HG03159 (cell line): ENCODE results near the gene ARL13B.
"Not testable (repeated sequence)": the region's sequence is repeated elsewhere in the genome, so short reads cannot be mapped to it uniquely, and the experiment has no call there.

ENCODE experiments used
- ATAC-seq: cut with Tn5 transposase; IDR thresholded peaks from one replicate; pipeline ENCODE4 v1.9.1; 2021; ENCODE audit warnings: mild to moderate bottlenecking, moderate library complexity; ENCODE audit not compliant: unreplicated experiment

ARL13B gene

DNA sequence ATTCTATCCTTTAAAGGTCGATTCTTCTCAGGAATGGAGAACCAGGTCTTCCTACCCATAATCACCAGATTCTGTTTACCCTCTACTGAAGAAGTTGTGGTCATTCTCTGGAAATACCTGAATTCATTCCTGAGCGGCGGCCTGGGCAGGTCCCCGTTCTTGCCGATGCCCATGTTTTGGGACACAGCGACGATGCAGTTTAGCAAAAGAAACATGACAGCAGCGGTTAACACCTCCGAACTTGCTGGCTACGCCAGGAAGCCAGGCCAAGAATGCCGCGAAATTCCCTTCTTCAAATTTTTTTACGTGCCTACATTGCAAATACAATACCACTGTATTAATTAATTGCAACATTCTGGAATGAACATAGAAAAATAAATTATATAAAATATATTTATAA lies 81.3 kb downstream of the ARL13B start:
- no peak for ATAC-seq

DNA sequence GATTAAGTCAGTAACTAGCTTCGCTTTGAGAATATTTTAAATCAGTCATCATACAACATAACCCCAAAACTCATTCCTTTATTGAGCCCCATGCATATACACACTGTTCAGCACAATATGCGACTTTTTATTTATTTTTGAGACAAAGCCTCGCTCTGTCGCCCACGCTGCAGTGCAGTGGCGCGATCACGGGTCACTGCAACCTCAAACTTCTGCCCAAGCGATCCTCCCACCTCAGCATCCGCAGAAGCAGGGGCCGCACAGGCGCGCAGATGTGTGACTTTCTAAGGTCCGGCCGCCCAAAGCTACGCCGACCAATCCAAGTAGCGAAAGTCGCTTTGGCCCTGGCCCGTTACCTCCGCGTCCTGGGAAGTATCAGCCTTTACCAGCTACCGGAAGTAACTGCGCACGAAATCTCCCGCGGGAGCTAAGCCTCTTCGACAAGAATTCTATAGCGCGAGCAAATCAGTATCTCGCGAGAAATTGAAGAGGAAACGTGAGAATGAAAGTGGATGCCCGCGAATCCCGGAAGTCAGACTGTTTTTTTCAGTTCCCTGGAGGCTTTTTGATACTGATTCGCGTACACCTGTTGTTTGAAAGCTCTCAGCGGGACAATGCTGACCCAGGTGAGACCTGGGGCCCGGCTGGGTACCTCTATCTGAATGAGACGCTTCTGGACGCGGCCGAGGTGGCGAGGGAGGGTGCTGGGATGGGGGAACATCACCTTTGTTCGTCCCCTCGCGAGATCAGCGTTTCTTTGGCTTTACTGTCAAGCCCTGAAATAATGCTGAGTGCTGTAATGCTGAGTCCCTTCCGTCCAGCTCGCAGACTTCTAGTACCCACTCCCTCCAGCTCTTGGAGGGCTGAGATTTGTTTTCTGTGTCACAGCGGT lies 82.8 kb downstream of the ARL13B start, which contains the start of the genes DHFR2 and NSUN3:
Gene DHFR2, minus strand, starts transcription at position 404 of the 892 bp plus-strand sequence. CDS start 1,405 bp downstream, outside the sequence.
Gene NSUN3, plus strand, starts transcription at position 549 of the 892 bp plus-strand sequence. Its CDS starts 66 bp downstream, at position 615.
- ATAC-seq = peak; percentile 92

DNA sequence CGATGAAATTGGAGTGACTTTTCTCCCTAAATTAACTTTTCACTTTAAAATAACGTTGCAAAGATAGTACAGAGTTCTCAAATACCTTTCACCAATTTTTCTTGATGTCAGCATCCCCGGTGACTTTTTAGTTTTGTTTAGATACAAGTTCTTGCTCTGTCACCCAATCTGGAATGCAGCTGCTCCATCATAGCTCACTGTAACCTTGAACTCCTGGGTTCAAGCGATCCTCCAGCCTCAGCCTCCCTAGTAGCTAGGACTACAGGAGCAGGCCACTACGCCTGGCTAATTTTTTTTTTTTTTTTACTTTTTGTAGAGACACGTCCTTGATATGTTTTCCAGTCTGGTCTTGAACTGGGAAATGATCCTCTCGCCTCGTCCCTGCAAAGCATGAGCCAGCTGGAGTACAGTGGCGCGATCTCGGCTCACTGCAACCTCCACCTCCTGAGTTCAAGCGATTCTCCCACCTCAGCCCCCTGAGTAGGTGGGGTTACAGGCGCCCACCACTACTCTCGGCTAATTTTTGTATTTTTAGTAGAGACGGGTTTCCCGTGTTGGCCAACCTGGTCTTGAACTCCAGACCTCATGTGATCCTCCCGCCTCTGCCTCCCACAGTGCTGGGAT lies 83.7 kb downstream of the ARL13B start:
- no peak for ATAC-seq

DNA sequence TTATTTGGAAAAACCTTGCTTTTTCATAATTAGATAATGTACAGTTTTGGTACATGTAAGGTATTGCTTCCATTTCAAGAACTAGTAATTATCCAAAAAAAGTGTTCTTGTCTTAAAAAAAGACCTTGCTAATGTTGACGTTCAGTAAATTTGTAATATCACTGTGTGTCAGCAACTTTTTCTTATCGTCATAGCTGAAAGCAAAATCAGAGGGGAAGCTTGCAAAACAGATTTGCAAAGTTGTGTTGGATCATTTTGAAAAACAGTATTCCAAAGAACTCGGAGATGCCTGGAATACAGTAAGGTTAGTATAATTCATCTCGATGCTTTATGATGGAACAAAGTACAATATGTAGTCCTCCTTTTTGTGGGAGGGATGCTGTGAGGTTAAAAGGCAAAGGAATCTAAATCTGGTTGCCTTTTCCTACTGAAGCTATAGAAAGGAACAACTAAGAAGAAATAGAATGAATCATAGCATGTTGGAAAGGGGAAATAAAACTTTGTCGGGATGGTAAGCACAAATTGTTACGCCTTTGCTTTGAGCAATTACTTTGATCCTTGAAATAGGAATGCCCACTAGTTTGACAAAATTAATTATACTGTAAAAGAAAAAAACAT lies 84.4 kb downstream of the ARL13B start:
- ATAC-seq = no peak

DNA sequence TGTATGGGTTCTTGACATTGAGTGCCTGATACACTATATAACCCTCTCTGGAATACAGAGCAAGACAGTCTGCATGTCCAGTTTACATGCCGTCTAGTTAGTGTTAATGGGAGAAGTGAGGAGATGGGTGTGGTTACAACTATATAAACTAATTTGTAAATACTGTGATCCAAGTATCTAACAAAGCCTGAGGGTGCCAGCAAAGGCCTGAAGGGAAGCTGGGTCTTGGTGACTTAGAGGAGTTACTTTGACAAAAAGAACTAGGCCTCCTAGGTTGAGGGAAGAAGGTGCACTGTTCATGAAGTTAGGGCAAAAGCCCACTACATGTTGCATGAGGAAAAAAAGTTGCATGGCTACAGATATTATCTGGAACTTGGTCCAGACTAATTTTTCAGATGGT lies 85.2 kb downstream of the ARL13B start:
- no peak for ATAC-seq

DNA sequence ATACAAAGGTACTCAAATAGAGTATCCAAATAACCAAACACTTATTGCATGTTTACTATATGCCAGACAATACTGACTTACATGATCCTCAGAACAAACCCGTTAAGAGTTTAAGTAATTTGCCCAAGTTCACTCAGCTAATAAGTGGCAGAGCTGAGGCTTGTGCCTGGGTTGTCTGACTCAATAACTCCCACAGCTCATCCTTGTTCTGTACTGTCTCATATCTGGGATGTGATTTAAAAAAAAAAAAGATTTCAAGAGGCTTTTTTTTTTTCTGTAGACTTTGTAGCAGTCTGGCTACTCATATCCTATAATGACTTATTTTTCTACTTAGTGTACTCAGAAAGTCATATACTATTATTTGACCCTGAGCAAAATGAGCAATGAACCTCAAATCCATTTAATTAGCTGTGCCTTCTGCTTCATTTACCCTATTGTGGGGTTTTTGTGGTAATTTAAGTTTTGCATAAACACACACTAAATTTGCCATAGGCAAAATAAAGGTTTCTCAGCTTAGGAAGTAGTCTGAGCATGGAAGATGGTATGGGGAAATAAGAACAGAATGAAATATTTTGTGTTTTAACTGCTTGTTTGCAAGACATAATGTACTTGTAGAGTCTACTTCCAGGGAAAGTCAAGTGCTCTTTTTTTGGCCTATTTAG lies 86.0 kb downstream of the ARL13B start:
- no peak for ATAC-seq

DNA sequence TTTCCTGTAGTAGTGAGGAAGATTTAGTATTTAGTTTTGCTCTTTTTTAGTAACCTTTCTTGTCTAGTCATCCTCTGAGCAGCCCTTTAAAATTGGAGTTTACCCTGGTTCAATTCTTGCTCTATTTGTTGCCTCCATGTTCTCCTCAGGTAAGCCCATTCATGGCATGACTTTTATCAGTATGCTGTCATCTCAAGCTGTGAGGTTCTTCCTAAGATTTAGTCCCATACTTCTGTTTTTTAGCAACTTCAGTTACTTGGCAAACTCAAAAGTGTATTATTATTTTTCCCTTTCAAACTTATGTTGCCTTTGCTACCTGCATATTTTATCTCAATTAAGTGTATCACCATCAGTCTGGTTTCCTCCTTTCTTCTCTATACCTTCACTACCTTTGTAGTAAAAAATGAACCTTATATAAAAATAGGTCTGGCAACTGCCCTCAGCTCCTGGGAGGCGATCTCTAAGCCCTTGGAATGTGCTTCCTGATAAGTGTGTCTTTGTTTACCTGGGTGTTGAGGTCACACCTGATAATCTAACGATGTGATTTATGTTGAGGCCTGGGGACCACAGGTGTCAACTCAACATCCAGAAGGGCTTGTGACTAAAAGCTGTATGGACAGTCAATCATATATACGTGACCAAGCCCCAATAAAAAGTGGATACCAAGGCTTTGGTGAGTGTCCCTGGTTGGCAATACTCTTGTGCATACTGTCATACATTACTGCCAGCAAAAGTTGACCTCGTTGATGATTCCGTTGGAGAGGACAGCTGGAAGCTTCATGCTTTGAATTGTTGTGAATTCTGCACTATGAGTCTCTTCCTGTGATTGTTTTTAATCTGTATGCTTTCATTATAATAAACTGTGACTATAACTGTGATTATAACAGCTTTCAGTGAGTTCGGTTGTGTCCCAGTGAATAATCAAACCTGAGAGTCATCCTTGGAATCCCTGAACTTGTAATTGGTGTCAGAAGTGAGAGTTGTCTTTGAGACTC lies 86.8 kb downstream of the ARL13B start:
- ATAC-seq = no peak

DNA sequence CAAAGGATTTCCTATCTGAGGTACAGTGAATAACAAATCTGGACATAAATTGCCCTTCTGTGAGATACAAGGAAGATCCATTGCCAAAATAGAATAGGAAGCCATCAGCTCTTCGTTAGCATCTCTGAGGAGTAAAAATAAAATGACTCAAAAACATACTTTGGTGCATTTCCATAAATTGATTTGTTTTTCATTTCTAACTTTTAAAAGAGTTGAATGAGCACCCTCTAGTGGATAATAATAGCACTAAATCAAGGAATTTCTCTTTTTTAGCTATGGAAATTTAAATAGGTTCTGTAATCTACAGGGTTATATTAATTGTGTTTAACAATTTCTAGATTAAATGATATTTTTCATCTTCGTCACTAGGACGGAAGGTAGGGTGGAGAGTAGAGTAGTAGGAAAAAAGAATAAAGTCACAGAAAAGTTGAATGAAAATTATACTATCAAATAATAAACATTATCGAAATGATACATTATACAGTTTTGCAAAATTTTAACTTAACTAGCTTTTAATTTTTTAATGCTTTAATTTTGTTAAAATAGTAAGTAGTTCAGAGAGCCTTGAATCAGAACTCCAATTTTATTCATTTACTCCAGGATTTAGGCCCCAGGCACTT lies 89.3 kb downstream of the ARL13B start:
- no peak for ATAC-seq

DNA sequence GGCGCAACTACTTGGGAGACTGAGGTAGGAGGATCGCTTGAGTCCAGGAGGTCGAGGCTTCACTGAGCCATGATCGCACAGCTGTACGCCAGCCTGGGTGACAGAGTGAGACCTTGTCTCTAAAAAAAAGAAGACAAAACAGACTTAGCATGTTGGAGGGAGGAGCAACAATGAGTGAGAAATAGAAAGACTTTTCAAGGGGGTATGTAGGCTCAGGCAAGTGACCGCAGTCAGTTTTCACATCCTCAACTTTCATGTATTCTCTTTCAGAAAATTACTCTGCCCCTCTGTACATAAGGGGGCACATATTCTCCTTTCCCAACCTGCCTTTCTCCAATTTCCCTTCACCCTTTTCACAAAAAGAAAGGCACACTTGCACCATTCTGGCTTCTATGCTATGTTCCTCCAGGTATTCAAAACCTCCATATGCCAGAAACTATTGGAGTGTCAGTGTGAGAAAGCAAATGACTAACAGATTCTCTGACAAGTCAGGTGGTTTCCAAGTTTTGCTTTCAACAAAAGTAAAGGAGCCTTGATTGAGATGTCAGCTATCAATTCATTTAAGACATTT lies 90.5 kb downstream of the ARL13B start:
- ATAC-seq = peak; percentile 56

DNA sequence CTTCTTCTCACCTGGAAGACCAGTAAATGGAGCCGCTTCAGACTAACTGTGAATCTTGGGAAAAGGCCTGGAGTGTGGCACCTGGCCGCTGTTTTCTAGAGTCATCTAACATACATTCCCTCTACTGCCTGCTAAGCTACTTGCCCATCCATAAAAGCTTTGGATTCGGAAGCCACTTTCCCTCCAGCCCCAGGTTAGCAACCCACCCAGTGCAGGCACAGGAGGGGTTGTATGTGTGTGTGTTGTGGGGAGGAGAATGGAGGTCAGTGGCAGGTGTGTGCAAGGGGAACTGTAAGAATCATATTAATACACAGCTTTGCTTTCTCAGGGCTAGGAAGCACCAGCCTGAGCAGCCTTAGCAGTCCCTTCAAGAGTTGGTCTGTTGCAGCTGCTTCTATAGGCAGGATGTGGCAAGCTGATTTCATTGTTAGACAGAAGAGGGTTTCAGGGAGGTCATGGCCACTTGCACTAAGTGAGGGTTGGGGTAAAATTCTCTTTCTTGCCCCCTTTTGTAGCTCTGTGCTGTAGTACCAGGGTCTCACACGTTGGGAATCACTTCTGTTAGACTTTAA lies 91.8 kb downstream of the ARL13B start:
- peak; percentile 83 for ATAC-seq

DNA sequence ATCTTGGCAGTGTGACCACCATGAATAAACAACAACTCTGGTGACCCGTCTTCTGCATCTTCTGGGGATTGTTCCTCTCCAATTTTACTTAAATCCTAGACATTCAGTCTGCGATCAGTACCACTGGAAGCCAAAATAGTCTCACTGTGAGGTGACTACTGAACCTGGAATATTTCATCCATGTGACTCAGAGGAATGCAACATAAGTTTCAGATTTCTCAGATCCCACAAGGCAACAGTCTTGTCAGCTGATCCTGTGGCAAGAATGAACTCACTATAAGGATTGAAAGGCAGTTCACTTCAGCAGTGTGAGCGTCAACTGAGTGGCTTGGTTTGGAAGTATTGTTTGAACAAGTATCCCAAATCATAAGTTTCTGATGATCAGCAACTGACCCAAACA lies 96.1 kb downstream of the ARL13B start:
- no peak for ATAC-seq

DNA sequence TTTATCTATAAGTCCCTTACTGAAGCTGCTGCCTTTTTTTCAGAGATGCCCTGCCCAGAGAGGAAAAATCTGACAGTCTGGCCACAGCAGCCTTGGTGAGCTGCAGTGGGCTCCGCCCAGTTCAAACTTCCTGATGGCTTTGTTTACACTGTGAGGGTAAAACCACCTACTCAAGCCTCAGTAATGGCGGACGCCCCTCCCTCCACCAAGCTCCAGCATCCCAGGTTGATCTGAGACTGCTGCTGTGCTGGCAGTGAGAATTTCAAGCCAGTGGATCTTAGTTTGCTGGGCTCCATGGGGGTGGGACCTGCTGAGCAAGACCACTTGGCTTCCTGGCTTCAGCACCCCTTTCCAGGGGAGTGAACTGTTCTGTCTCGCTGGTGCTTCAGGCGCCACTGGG lies 100.6 kb downstream of the ARL13B start:
- not testable (repeated sequence) for ATAC-seq

DNA sequence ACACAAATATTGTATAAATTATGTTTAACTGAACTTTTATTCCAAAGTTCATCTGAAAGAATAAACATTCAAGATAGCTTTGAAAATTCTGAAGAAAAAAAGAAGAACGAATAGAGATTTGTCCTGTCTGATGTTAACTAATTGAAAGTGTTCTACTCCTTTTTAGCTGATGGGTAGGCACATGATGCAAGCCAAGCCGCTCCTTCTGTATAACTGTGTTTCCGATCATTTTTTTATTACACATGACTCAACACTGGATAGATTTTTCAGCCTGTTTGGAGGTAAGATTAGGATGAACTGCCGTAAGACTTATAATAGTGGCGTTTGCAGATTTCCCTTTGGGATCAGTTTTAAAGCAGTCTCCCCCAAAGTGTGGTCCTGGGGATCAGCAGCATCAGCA lies 101.9 kb downstream of the ARL13B start:
- ATAC-seq = no peak

DNA sequence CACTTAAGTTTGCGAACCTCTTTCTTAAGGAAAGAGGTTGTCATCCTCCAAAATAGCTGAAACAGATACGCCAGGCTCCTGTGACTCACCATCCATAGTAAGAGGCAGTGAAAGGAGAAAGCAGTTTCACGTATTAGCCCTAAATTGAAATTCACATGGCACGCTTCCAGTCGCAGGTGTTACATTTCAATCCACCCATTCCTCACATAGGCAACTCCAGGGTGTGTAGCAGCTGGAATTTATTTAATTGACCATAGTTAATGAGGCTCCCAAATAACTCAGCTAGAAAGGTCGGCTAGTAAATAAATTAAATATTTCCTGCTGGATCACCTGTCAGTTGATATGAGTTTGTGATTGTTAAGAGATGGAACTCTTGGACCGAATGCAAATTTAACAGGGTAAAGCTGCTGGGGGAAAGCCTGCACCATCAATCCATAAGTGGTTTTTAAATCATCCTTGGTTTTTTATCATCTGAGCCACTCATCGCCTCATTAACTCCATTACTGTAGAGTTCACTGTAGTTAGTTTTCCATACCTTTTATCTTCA lies 102.5 kb downstream of the ARL13B start:
- ATAC-seq = no peak

DNA sequence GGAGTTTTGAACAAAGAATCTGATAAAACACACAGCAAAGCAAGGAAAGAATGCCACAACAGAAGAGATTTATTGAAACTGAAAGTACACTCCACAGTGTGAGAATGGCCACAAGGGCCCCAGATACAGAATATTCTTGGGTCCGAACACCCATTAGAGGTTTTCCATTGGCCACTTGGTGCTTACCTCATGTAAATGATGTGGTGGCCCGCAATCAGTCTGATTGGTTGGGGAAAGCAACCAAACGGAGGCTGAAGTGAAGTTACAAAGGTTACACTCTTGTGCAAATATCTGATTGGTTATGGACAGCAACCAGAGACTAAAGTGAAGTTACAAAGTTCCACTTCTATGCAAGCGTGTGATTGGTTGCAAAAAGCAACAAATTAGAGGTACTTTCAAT lies 103.3 kb downstream of the ARL13B start:
- ATAC-seq = peak; percentile 81

DNA sequence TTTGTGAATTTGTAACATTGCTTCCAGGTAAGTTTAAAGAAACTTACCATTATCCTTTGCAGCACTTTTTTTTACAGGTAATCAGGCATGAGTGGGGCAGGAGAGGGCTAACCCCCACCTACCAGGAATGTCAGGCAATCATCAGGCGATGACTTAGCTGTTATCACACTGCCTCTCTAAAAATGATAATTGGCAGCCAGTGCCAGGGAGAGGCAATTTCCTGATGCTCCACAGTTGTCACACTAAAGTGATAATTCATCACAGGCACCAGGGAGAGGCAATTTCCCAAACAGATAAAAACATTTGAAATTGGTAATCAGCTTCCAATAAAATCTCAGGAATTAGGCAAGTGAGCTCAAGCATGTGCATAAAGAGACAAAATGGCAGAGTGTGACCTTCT lies 109.2 kb downstream of the ARL13B start:
- ATAC-seq = no peak

DNA sequence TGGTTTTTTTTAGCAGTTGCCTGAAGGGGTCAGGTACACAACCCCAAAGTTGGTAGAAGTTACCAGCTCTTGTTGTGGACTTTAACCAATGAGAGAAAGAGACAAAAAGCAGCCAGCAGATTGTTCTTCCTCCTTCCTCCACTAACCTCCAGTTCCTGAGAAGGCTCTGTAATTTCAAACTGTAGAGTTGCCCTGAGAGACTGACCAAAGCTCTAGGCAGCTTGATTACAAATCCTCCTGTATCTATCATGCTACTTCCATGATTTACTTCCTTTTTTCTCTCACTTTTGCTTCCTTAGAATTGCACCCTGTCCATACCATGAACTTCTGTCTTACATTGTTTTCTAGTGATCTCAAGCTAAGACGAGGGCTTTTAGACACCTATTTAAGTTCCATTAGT lies 112.1 kb downstream of the ARL13B start:
- no peak for ATAC-seq

DNA sequence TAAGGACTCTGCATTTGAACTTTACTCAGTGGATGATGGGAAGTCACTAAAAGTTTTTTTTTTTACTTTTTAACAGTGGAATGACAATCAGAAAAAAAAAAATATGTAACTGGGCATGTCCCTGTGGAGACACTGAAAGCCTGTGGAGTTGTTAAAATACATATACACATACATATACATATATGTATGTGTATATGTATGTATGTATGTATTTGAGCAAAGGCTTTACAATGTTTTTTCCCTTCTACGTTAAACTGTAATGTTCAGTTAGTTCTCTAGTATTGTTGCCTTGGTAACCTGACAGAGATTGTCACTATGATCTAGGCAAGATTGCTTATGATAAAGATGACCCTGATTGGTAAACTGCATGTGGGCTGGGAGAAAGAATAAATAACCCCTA lies 113.2 kb downstream of the ARL13B start:
- no peak for ATAC-seq

DNA sequence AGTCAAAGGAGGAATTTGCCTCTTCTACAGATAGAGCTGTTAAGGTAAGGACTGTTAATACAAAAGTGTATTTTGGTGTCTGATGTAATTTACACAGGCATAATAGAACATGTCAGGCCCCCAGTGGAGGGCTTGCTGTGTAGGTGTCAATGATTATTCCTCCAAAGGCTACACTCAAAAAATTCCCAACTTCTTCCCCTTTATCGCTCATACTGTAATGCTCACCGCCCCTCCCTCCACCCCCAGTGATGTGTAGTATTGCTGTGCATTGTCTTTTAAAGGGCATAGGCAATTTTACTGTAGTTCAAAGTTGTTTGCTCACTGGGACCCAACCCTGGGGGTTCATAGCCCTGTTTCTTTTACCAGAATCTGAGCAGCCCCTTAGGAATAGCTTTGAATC lies 115.2 kb downstream of the ARL13B start:
- no peak for ATAC-seq
